D721Med (cell line): Measurements from ENCODE around the gene INSC.

Experiments used
- DNase-seq: peaks from one replicate; pipeline ENCODE4 v3.0.0; 2011; ENCODE audit warnings: low spot score; ENCODE audit not compliant: insufficient read length
- FAIRE-seq: peaks from 2 replicates; lab custom pipeline; 2011; peaks lifted over from hg19 to GRCh38; lab: Jason Lieb, UNC
- CTCF ChIP-seq: IDR thresholded peaks from 2 replicates; pipeline ENCODE4 v1.5.1; 2012; ENCODE audit warnings: mild to moderate bottlenecking, control low read depth; ENCODE audit not compliant: insufficient read depth; ENCODE audit errors: missing control alignments

Gene INSC

DNA sequence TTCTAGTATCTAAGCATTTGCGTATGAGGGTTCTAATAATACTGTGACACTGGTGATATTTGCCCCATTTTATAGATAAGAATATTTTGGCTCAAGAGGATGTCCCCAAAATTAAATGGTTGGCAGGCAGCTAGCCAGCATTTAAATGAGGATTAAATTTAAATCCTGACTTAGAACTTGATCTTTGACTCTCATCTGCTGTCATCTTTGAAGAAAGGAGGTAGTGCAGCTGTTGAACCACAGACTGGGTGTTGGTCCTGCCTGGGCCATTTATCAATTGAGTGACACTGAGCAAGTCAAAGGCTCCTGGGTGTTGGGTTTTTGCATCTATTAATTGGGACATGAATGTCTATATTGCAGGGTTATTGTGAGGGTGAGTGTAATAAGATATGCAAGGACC is 112.3 kb downstream of the INSC start:
- TF ChIP-seq CTCF, result no peak
- FAIRE-seq, result no peak

GRCh38 chr11:15228331-15228849 is 113.7 kb downstream of the INSC start:
- DNase-seq, result no peak
- no peak for TF ChIP-seq CTCF
- no peak for FAIRE-seq

More for the DNA sequence above, 112.3 kb downstream of the INSC start:
- no peak for DNase-seq

GRCh38 chr11:15229069-15229468 is 114.3 kb downstream of the INSC start:
- no peak for TF ChIP-seq CTCF
- DNase-seq, result no peak
- FAIRE-seq, result no peak

DNA sequence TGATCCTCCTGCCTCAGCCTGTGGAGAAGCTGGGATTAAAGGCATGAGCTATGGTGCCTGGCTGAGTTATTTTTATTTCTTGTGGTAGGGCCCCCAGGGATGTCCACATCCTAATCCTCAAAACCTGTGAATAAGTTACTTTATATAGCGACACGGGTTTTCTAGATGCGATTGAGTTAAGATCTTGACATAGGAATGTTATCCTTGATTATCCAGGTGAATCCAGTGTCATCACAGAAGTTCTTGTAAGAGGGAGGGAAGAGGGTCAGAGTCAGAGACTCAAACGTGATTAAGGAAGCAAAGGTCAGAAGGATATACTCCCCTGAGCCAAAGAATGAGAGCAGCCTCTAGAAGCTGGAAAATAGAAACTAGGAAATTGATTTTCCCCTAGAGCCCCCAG is 117.8 kb downstream of the INSC start:
- DNase-seq (no peak), FAIRE-seq (no peak)
- no peak for TF ChIP-seq CTCF

- TF ChIP-seq CTCF, result no peak
- FAIRE-seq, result no peak
- no peak for DNase-seq
These were observed 118.8 kb downstream of the INSC start for GRCh38 chr11:15233371-15234165.

DNA sequence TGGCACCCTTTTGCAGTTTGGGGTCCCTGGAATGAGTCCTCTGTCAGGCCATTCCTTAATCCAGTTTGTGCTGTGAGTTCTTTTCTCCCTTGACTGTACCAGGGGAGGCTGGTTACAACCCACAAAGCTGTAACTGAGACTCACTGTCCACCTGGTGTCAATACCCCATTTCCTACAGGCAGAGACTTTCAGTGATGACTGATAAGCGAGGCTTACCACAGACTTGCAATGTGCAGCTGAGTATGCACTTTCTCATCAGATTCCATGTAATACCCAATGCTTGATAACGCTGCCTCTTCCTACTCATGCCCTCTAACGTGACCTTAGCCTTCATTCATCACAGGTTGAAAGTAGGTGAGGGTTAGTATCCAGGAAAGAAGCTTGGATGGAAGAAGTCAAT is 120.1 kb downstream of the INSC start:
- no peak for TF ChIP-seq CTCF
- DNase-seq (no peak), FAIRE-seq (no peak)

- no peak for TF ChIP-seq CTCF
- FAIRE-seq, result no peak
- no peak for DNase-seq
These were observed 121.8 kb downstream of the INSC start for GRCh38 chr11:15236559-15236958.
